LNCaP clone FGC (cell line): ENCODE data around the gene LBH.

Experiments
- DNase-seq: peaks from one replicate; pipeline ENCODE4 v3.0.0-alpha.2; 2011; ENCODE audit warnings: low read depth
- H3K4me3 ChIP-seq: 2 replicates; pipeline ENCODE4 v1.5.1; 2011; ENCODE audit warnings: mild to moderate bottlenecking, low read depth, low read length, control low read depth
- TF ChIP-seq, protein P1 (sequence below): IDR thresholded peaks from 2 replicates; pipeline ENCODE4 v1.5.1; 2012; ENCODE audit warnings: mild to moderate bottlenecking; ENCODE audit not compliant: control insufficient read depth, insufficient read depth; ENCODE audit errors: extremely low read depth

Gene LBH

DNA sequence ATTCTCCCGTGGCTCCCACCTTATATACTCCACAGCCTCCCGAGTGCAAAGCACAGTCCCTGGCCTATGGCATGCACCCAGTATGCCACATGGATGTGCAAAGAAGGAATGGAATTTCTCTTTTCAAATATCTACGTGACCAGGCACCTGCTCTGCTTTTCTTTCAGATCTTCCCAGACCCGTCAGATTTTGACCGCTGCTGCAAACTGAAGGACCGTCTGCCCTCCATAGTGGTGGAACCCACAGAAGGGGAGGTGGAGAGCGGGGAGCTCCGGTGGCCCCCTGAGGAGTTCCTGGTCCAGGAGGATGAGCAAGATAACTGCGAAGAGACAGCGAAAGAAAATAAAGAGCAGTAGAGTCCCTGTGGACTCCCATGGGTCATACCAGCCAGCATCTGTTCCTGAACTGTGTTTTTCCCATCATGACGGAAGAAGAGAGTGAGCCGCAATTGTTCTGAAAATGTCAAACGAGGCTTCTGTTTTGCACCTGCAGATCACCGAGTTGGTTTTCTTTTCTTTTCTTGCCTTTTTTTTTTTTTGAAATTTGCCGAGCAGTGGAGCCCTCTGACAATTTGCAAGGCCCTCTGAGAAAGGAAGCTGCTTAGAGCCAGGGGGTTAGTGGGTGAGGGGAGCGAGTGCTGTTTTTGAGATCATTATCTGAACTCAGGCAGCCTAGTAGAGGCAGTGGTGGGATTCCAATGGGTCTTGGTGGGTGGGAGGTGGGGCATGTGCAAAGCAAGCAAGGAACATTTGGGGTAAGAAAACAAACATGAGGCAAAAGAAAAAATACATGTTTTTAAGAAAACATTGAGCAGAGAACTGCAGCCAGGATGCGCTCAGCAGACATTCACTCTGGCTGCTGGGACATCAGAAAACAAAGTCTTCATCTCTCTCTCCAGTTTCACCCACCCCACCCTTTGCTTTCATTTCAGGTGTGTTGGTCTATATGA is 26.2 kb downstream of the LBH start:
- no peak overlapping the region for H3K4me3 ChIP-seq
- TF ChIP-seq, protein P1, sequence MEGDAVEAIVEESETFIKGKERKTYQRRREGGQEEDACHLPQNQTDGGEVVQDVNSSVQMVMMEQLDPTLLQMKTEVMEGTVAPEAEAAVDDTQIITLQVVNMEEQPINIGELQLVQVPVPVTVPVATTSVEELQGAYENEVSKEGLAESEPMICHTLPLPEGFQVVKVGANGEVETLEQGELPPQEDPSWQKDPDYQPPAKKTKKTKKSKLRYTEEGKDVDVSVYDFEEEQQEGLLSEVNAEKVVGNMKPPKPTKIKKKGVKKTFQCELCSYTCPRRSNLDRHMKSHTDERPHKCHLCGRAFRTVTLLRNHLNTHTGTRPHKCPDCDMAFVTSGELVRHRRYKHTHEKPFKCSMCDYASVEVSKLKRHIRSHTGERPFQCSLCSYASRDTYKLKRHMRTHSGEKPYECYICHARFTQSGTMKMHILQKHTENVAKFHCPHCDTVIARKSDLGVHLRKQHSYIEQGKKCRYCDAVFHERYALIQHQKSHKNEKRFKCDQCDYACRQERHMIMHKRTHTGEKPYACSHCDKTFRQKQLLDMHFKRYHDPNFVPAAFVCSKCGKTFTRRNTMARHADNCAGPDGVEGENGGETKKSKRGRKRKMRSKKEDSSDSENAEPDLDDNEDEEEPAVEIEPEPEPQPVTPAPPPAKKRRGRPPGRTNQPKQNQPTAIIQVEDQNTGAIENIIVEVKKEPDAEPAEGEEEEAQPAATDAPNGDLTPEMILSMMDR, result no peak
- DNase-seq, result no peak

GRCh38 chr2:30259071-30259470 is 27.7 kb downstream of the LBH start:
- H3K4me3 ChIP-seq, result no peak overlapping the region
- TF ChIP-seq, protein P1, result no peak
- no peak for DNase-seq

DNA sequence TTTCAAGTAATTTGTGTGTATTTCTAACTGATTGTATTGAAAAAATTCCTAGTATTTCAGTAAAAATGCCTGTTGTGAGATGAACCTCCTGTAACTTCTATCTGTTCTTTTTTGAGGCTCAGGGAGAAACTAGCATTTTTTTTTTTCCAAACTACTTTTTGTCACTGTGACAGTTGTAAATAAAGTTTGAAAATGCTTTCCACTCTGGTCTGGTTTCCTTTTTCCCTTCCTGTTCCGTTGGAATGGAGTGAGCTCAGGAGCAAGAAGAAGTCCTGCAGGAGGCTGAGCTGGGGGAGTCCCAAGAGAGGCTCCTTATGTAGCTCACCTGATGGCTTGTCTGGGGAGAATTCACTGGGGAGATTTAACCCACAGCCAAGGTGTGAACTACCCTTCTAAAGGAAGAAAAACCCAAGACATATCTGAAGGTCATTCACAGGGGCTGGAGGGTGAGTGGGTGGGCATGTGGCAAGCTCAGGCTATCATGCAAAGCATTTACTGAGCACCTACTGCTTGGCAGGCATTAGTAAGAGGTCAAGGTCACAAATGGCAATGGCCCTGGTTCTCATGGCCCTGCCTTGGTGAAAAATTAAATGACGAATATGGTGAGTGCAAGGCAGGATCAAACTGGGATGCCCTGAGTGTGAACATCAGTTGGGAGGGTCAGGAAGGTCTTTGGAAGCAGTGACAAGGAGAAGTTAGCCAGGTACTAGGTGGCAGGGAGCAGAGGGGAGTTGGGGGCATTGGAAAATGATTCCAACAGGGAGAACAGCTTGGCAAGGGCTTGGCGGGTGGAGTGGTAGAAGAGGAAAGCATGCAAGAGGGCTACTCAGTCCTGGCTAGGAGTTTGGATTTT is 28.7 kb downstream of the LBH start:
- TF ChIP-seq, protein P1, result no peak
- no peak overlapping the region for H3K4me3 ChIP-seq

DNA sequence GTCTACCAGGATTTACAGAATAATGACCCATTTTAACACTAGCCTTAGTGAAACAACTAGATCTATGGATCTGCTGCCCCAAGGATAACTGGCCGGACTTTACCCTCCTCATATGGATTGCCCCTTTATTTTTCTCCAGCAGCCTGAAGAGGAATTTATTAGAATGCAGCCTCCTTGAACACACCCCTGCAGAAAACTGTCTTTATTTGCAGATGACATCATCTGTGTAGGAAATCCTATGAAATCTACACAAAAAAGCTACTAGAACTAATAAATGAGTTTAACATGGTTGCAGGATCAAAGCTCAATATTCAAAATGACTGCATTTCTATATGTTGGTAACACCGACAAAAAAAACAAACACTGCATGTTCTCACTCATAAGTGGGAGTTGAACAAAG is 29.6 kb downstream of the LBH start:
- H3K4me3 ChIP-seq, result no peak overlapping the region
- DNase-seq, result no peak
- TF ChIP-seq, protein P1, result no peak

More for the DNA sequence above, 28.7 kb downstream of the LBH start:
- no peak for DNase-seq

DNA sequence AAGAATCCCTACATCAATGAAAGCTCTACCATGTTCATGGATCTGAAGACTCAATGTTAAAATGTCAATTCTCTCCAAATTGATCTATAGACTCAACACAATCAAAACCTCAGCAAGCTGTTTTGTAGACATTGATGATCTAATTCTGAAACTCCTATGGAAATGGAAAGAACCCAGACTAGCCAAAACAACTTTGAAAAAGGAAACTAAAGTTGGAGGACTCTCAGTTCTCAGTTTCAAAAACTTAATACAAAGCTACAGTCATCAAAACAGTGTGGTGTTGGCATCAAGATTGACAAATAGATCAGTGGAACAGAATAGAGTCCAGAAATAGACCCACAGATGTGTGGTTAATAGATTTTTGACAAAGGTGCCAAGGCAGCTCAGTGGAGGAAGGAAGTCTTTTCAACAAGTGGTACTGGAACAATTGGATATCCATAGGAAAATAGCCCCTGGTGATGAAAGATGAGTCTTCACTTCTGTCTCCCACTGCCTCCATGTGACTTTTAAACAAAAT is 30.4 kb downstream of the LBH start:
- H3K4me3 ChIP-seq, result no peak overlapping the region
- no peak for DNase-seq
- TF ChIP-seq, protein P1, result no peak

GRCh38 chr2:30262716-30263309 is 31.5 kb downstream of the LBH start:
- DNase-seq, result no peak
- TF ChIP-seq, protein P1, result no peak
- no peak overlapping the region for H3K4me3 ChIP-seq
